ENCODE results near the gene CHMP5.

Gene CHMP5

GRCh38 chr9:33236571-33236970 is 28.3 kb upstream of the CHMP5 start:
- Histone ChIP-seq H3K27ac (no peak overlapping the region), H3K4me3 (ENCODE audit: low read depth, low read length) (no peak overlapping the region), H3K27me3 (replicated peaks) (no peaks in the 10 kb centered on the region), H3K36me3 (replicated peaks) (no peaks in the 10 kb centered on the region)
- no peak for DNase-seq
- no peak for TF ChIP-seq CTCF (IDR thresholded peaks at IDR 0.05; ENCODE audit: low read depth, low read length, missing control alignments)
- in situ Hi-C loops (cut with HindIII; ENCODE audit: low pct_ligation_motif_present, low sequenced_read_pairs) = no loop called here

- DNase-seq = no peak
- Histone ChIP-seq H3K27ac (no peak within 1 kb of the TSS), H3K4me3 (ENCODE audit: low read depth, low read length) (no peak within 1 kb of the TSS), H3K27me3 (replicated peaks) (no peaks in the 10 kb centered on the region), H3K36me3 (replicated peaks) (no peaks in the 10 kb centered on the region)
- TF ChIP-seq CTCF (IDR thresholded peaks at IDR 0.05; ENCODE audit: low read depth, low read length, missing control alignments) = no peak
- in situ Hi-C loops (cut with HindIII; ENCODE audit: low pct_ligation_motif_present, low sequenced_read_pairs) = no loop called here
These were observed 24.9 kb upstream of the CHMP5 start, which contains the start of gene SPINK4 for GRCh38 chr9:33239921-33240320. SPINK4 (plus strand) TSS chr9:33240167; CDS start chr9:33240209, 42 bp downstream.

GRCh38 chr9:33241298-33241697 is 23.6 kb upstream of the CHMP5 start:
- no peaks in the 10 kb centered on the region for H3K36me3 ChIP-seq (replicated peaks)
- DNase-seq = no peak
- no peak overlapping the region for H3K27ac ChIP-seq
- H3K4me3 ChIP-seq (ENCODE audit: low read depth, low read length) = no peak overlapping the region
- no peaks in the 10 kb centered on the region for H3K27me3 ChIP-seq (replicated peaks)
- TF ChIP-seq CTCF (IDR thresholded peaks at IDR 0.05; ENCODE audit: low read depth, low read length, missing control alignments) = no peak
- in situ Hi-C loops (cut with HindIII; ENCODE audit: low pct_ligation_motif_present, low sequenced_read_pairs) = no loop called here

- no peaks in the 10 kb centered on the region for H3K36me3 ChIP-seq (replicated peaks)
- no peak for DNase-seq
- TF ChIP-seq CTCF (IDR thresholded peaks at IDR 0.05; ENCODE audit: low read depth, low read length, missing control alignments) = no peak
- no peak overlapping the region for H3K27ac ChIP-seq
- in situ Hi-C loops (cut with HindIII; ENCODE audit: low pct_ligation_motif_present, low sequenced_read_pairs) = no loop called here
- H3K27me3 ChIP-seq (replicated peaks) = no peaks in the 10 kb centered on the region
- H3K4me3 ChIP-seq (ENCODE audit: low read depth, low read length) = no peak overlapping the region
These were observed 22.2 kb upstream of the CHMP5 start for GRCh38 chr9:33242609-33243134.

GRCh38 chr9:33244137-33244784 is 20.6 kb upstream of the CHMP5 start:
- no peak for DNase-seq
- in situ Hi-C loops (cut with HindIII; ENCODE audit: low pct_ligation_motif_present, low sequenced_read_pairs) = no loop called here
- TF ChIP-seq CTCF (IDR thresholded peaks at IDR 0.05; ENCODE audit: low read depth, low read length, missing control alignments) = no peak

GRCh38 chr9:33245341-33245740 is 19.5 kb upstream of the CHMP5 start:
- Histone ChIP-seq H3K27me3 (replicated peaks) (no peaks in the 10 kb centered on the region), H3K4me3 (ENCODE audit: low read depth, low read length) (no peak overlapping the region), H3K36me3 (replicated peaks) (no peaks in the 10 kb centered on the region), H3K27ac (no peak overlapping the region)
- no peak for DNase-seq
- TF ChIP-seq CTCF (IDR thresholded peaks at IDR 0.05; ENCODE audit: low read depth, low read length, missing control alignments) = no peak
- in situ Hi-C loops (cut with HindIII; ENCODE audit: low pct_ligation_motif_present, low sequenced_read_pairs) = no loop called here

More at GRCh38 chr9:33244137-33244784, 20.6 kb upstream of the CHMP5 start:
- H3K36me3 ChIP-seq (replicated peaks) = no peaks in the 10 kb centered on the region
- H3K4me3 ChIP-seq (ENCODE audit: low read depth, low read length) = no peak overlapping the region
- no peaks in the 10 kb centered on the region for H3K27me3 ChIP-seq (replicated peaks)
- no peak overlapping the region for H3K27ac ChIP-seq

Measured in brain microvascular endothelial cell (primary cell).